Neural crest cell (in vitro differentiated cells): ENCODE measurements around the gene RELN. TPM values are rescaled to one million over a fixed set of nuclear protein-coding genes. Genes with fewer than 3 reads are reported as not detected.

Source experiments
- DNase-seq: peaks from one replicate; pipeline ENCODE4 v3.0.0; 2021; ENCODE audit warnings: low read depth, mixed read lengths, low spot score
- H3K27ac Mint-ChIP-seq: one replicate; pipeline ENCODE4 v1.8.0; 2021; ENCODE audit warnings: mild to moderate bottlenecking, mixed read lengths; ENCODE audit not compliant: unreplicated experiment
- H3K27me3 Mint-ChIP-seq: 2 replicates; pipeline ENCODE4 v1.8.0; 2021; ENCODE audit warnings: low read depth, mild to moderate bottlenecking, mixed read lengths
- H3K36me3 Mint-ChIP-seq: 2 replicates; pipeline ENCODE4 v1.8.0; 2021; ENCODE audit warnings: low read depth, mild to moderate bottlenecking, mixed read lengths
- H3K4me1 Mint-ChIP-seq: 2 replicates; pipeline ENCODE4 v1.8.0; 2021; ENCODE audit warnings: mixed read lengths
- H3K4me3 Mint-ChIP-seq: one replicate; pipeline ENCODE4 v1.8.0; 2021; ENCODE audit warnings: mild to moderate bottlenecking, mixed read lengths
- H3K9me3 Mint-ChIP-seq: 2 replicates; pipeline ENCODE4 v1.8.0; 2021; ENCODE audit warnings: mixed read lengths
- CTCF ChIP-seq: fragments of 200-600 bp; sonication (generic); conservative IDR thresholded peaks from 2 replicates; pipeline ENCODE4 v1.5.0; 2021; ENCODE audit warnings: antibody characterized with exemption, mild to moderate bottlenecking
- total RNA-seq: library from RNA; stranded (reverse); gene quantifications from 2 replicates; pipeline ENCODE4 v1.2.1, GENCODE V29; 2021

Gene RELN
- total RNA-seq, 1 donor from 2014 or later = 0.02 TPM

- Mint-ChIP-seq H3K4me1 (no peaks in the 10 kb centered on the region), H3K36me3 (no peaks in the 10 kb centered on the region), H3K27me3 (peaks cover 11% of the 10 kb centered on the region), H3K9me3 (no peaks in the 10 kb centered on the region), H3K27ac (no peak overlapping the region), H3K4me3 (no peak overlapping the region)
- no peak for TF ChIP-seq CTCF
- no peak for DNase-seq
Observed at GRCh38 chr7:104032486-104032885, 43.0 kb upstream of the RELN start.

GRCh38 chr7:104029765-104030164 is 40.3 kb upstream of the RELN start:
- DNase-seq = no peak
- TF ChIP-seq CTCF = no peak
- H3K4me1 Mint-ChIP-seq = no peaks in the 10 kb centered on the region
- no peak overlapping the region for H3K27ac Mint-ChIP-seq
- peaks cover 15% of the 10 kb centered on the region for H3K27me3 Mint-ChIP-seq
- no peaks in the 10 kb centered on the region for H3K36me3 Mint-ChIP-seq
- H3K9me3 Mint-ChIP-seq = no peaks in the 10 kb centered on the region
- H3K4me3 Mint-ChIP-seq = no peak overlapping the region

- H3K9me3 Mint-ChIP-seq = peaks cover 2% of the 10 kb centered on the region
- H3K27me3 Mint-ChIP-seq = peaks cover 23% of the 10 kb centered on the region
- DNase-seq = no peak
Observed at GRCh38 chr7:104024632-104025031, 35.2 kb upstream of the RELN start.

GRCh38 chr7:104023100-104023499 is 33.6 kb upstream of the RELN start:
- no peak overlapping the region for H3K4me3 Mint-ChIP-seq
- no peak for DNase-seq
- peaks cover 27% of the 10 kb centered on the region for H3K27me3 Mint-ChIP-seq
- H3K9me3 Mint-ChIP-seq = peaks cover 2% of the 10 kb centered on the region
- H3K4me1 Mint-ChIP-seq = no peaks in the 10 kb centered on the region
- H3K27ac Mint-ChIP-seq = no peak overlapping the region
- H3K36me3 Mint-ChIP-seq = no peaks in the 10 kb centered on the region
- TF ChIP-seq CTCF = no peak

More at GRCh38 chr7:104024632-104025031, 35.2 kb upstream of the RELN start:
- no peaks in the 10 kb centered on the region for H3K4me1 Mint-ChIP-seq
- H3K36me3 Mint-ChIP-seq = no peaks in the 10 kb centered on the region
- no peak overlapping the region for H3K4me3 Mint-ChIP-seq
- H3K27ac Mint-ChIP-seq = no peak overlapping the region
- TF ChIP-seq CTCF = no peak

- no peak for DNase-seq
- Mint-ChIP-seq H3K27me3 (peaks cover 45% of the 10 kb centered on the region), H3K4me1 (no peaks in the 10 kb centered on the region), H3K36me3 (no peaks in the 10 kb centered on the region), H3K27ac (no peak overlapping the region), H3K4me3 (no peak overlapping the region), H3K9me3 (peaks cover 2% of the 10 kb centered on the region)
- TF ChIP-seq CTCF = no peak
Observed at GRCh38 chr7:104018425-104018824, 29.0 kb upstream of the RELN start.

GRCh38 chr7:104017001-104017400 is 27.5 kb upstream of the RELN start:
- H3K9me3 Mint-ChIP-seq = peaks cover 2% of the 10 kb centered on the region
- H3K4me3 Mint-ChIP-seq = no peak overlapping the region
- peaks cover 48% of the 10 kb centered on the region for H3K27me3 Mint-ChIP-seq
- no peaks in the 10 kb centered on the region for H3K36me3 Mint-ChIP-seq
- no peak overlapping the region for H3K27ac Mint-ChIP-seq
- H3K4me1 Mint-ChIP-seq = no peaks in the 10 kb centered on the region
- DNase-seq = no peak
- no peak for TF ChIP-seq CTCF
